ENCODE measurements around the gene NAGLU.

NAGLU gene

GRCh38 chr17:42536048-42536371, at the start of gene NAGLU:
Gene NAGLU (plus strand): TSS chr17:42536241. CDS start chr17:42536273, 32 bp downstream.
- peak; percentile 93 for DNase-seq (ENCODE audit: low read depth)

- DNase-seq (ENCODE audit: low read depth), result no peak
Observed at GRCh38 chr17:42488032-42488431, 48.0 kb upstream of the NAGLU start.

- no peak for DNase-seq (ENCODE audit: low read depth)
Observed at GRCh38 chr17:42493319-42493718, 42.7 kb upstream of the NAGLU start.

- no peak for DNase-seq (ENCODE audit: low read depth)
Observed at GRCh38 chr17:42494673-42495072, 41.4 kb upstream of the NAGLU start.

- DNase-seq (ENCODE audit: low read depth), result no peak
Observed at GRCh38 chr17:42498828-42499227, 37.2 kb upstream of the NAGLU start.

- DNase-seq (ENCODE audit: low read depth), result no peak
Observed at GRCh38 chr17:42502091-42502490, 34.0 kb upstream of the NAGLU start.

GRCh38 chr17:42502926-42503325, 33.1 kb upstream of the NAGLU start:
- no peak for DNase-seq (ENCODE audit: low read depth)

GRCh38 chr17:42507671-42508070, 28.4 kb upstream of the NAGLU start:
- DNase-seq (ENCODE audit: low read depth), result no peak

- peak; percentile 18 for DNase-seq (ENCODE audit: low read depth)
Observed at GRCh38 chr17:42508426-42509165, 27.4 kb upstream of the NAGLU start.

GRCh38 chr17:42509409-42509808, 26.6 kb upstream of the NAGLU start:
- DNase-seq (ENCODE audit: low read depth), result no peak

- no peak for DNase-seq (ENCODE audit: low read depth)
Observed at GRCh38 chr17:42509841-42510240, 26.2 kb upstream of the NAGLU start.

- no peak for DNase-seq (ENCODE audit: low read depth)
Observed at GRCh38 chr17:42512246-42512645, 23.8 kb upstream of the NAGLU start.

GRCh38 chr17:42512733-42513251, 23.2 kb upstream of the NAGLU start:
- DNase-seq (ENCODE audit: low read depth), result no peak

GRCh38 chr17:42513686-42514085, 22.4 kb upstream of the NAGLU start:
- no peak for DNase-seq (ENCODE audit: low read depth)

- no peak for DNase-seq (ENCODE audit: low read depth)
Observed at GRCh38 chr17:42514279-42514678, 21.8 kb upstream of the NAGLU start.

- DNase-seq (ENCODE audit: low read depth), result no peak
Observed at GRCh38 chr17:42514867-42515266, 21.2 kb upstream of the NAGLU start.

- DNase-seq (ENCODE audit: low read depth), result peak; percentile 92
Observed at GRCh38 chr17:42517516-42517915, 18.5 kb upstream of the NAGLU start.

- peak; percentile 98 for DNase-seq (ENCODE audit: low read depth)
Observed at GRCh38 chr17:42518046-42518754, 17.8 kb upstream of the NAGLU start.

- DNase-seq (ENCODE audit: low read depth), result peak; percentile 24
Observed at GRCh38 chr17:42518755-42519545, 17.1 kb upstream of the NAGLU start.

GRCh38 chr17:42519546-42520491, 16.2 kb upstream of the NAGLU start:
- DNase-seq (ENCODE audit: low read depth), result peak; percentile 99

- DNase-seq (ENCODE audit: low read depth), result no peak
Observed at GRCh38 chr17:42520540-42520951, 15.5 kb upstream of the NAGLU start.

Measured in ELR (cell line).